Astrocyte of the cerebellum (primary cell): Measurements from ENCODE around the gene DIP2C.

Experiments used
- DNase-seq: peaks from one replicate; pipeline ENCODE4 v3.0.0-alpha.2; 2011; ENCODE audit warnings: low read depth
- H3K4me3 ChIP-seq: 2 replicates; pipeline ENCODE4 v1.5.1; 2011; ENCODE audit warnings: mild to moderate bottlenecking, low read depth, low read length, moderate library complexity
- CTCF ChIP-seq: IDR thresholded peaks from 2 replicates; pipeline ENCODE4 v1.5.1; 2012; ENCODE audit warnings: low read length, low read depth, moderate library complexity, mild to moderate bottlenecking; ENCODE audit errors: missing control alignments
- in situ Hi-C: cut with HindIII; loops from 2 replicates; pipeline ENCODE4 v1.10.0; 2017; ENCODE audit warnings: low sequenced_read_pairs

The DIP2C gene

GRCh38 chr10:405648-406047, 283.8 kb downstream of the DIP2C start:
- in situ Hi-C loops = no loop called here
- no peak for TF ChIP-seq CTCF
- no peak overlapping the region for H3K4me3 ChIP-seq
- no peak for DNase-seq

DNA sequence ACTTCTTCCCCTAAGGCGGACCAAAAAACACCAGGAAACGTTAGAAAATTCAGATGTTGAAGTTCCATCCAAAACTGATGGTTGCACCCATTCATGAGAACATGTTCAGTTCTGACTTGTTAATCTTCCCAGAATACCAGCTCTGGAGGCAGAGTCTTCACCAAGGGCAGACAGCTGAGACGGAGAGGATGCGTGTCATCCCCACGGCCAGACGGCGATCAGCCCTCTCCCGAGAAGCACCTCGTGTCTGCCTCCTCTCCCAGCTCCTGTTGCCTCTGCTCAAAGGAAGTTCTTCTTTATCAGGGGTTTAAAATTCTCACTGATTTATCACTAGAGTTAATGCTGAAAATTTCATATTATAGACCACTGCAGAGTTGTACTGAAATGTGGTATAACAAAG, 284.5 kb downstream of the DIP2C start:
- in situ Hi-C loops = no loop called here
- DNase-seq = no peak

GRCh38 chr10:404346-404745, 285.1 kb downstream of the DIP2C start:
- no peak for DNase-seq
- TF ChIP-seq CTCF = no peak
- no peak overlapping the region for H3K4me3 ChIP-seq
- in situ Hi-C loops = no loop called here

More for the DNA sequence above, 284.5 kb downstream of the DIP2C start:
- TF ChIP-seq CTCF = no peak
- no peak overlapping the region for H3K4me3 ChIP-seq

DNA sequence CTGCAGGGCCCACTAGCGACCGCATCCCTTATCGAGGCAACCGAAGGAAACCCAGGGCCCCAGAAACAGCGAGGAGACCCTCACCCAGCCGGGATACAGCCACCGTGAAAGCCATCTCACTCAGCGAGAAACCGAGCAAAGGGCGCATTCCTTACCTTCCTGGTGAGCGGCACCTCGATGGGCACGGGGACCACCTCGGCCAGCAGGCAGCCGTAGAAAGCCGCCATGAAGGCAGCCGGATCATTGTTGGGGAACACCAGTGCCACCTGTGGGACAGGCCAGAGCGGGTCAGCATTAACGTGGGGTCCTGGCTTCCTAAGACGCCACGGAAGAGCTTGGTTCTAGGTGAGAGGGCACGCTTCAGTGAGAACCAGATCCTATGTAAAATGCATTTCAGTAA, 290.5 kb downstream of the DIP2C start:
- DNase-seq = no peak
- in situ Hi-C loops = no loop called here
- H3K4me3 ChIP-seq = no peak overlapping the region
- TF ChIP-seq CTCF = no peak

DNA sequence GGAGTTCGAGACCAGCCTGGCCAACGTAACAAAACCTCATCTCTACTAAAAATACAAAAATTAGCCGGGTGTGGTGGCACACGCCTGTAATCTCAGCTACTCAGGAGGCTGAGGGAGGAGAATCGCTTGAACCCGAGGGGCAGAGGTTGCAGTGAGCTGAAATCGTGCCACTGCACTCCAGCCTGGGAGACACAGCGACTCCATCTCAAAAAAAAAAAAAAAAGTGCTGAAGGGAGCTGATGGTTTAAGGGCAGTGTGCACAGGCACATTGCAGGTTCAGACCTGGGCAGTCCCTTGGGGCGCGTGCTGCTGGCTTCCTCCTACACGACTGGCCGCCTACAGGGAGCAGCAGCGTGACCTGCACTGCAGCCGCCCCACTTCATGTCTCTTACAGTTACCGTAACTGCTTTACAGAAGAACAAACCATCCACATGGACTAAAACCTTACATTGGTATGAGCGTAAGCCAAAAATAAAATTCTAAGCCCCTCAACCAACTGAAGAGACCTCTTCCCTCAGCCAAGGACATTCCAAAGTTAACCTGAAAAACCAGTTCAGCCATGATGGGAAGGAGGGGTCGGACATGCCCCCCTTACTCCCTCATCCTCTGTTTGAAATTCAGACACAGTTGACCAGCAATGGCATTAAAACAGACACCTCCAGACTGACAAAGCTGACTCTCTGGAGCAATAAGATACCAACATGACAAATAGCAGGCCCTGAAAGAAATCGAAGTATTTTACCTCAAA, 292.0 kb downstream of the DIP2C start:
- TF ChIP-seq CTCF = no peak
- in situ Hi-C loops = no loop called here
- no peak for DNase-seq
- no peak overlapping the region for H3K4me3 ChIP-seq

DNA sequence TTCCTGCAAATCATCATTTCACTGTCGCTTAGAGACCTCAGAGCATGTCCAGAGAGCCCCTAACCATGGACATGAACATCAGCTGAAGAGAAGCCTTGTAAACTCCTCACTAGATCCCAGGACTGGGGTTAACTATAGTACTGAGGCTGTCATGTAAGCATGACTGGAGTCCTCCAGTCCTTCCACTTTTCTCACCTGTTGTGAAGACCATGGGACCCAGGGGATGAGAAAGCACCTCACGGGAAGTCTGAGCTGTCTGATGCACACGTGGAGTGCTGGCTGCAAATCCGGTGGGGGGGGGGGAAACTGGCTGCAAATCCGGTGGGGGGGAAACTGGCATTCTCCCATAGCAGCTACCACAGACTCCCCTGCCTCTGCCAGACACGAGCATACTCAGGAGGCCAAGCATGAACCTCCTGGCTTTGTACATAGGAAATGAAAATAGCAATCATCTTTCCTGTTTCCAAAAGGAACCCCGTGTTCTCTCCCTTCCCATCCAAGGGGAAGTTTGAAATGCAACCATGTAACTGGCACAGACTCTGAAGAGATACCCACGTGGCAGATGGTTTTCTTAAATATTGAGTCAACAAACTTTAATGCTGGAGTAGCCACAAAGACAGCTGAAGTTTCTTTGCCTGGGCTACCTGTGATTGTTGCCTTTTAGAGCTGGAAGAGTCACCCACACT, 292.8 kb downstream of the DIP2C start:
- no peak for DNase-seq
- no peak for TF ChIP-seq CTCF
- in situ Hi-C loops = no loop called here
- no peak overlapping the region for H3K4me3 ChIP-seq
